ENCODE data around the gene DDX11. TPM values are rescaled to one million over a fixed set of nuclear protein-coding genes. Genes with fewer than 3 reads are reported as not detected.
A peak's percentile ranks its signal among the peaks of the same experiment; 100 is the strongest.
"Not testable (repeated sequence)": the region's sequence is repeated elsewhere in the genome, so short reads cannot be mapped to it uniquely, and the experiment has no call there.

DDX11 gene
- total RNA-seq, 2 experiments from 2014 or later = 121 to 131 TPM

DNA sequence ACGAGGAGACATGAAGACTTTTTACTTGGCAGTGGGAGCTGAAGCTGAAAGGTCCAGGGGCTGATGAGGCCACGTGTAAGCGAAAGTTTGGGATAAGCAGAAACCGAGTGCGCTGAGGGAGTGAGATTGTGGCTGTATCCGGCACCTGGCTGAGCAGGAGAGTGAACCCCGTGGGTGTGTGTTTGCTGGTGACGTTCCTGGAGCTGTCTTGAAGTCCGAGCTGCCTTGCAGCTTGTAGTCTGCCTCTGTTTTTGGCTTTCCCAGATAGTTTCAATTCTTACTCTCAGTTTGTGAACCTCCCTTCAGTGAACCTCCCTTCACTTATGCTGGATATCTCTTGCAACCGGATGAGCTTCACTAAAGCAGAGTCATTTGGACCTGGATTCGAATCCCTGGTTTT, 2.5 kb downstream of the DDX11 start:
- DNase-seq, POLR2A ChIA-PET, CTCF ChIA-PET, H3K27ac Mint-ChIP-seq, H3K27me3 Mint-ChIP-seq, H3K9me3 Mint-ChIP-seq: not testable (repeated sequence)
- peaks cover 23% of the 10 kb centered on the region for H3K36me3 Mint-ChIP-seq (ENCODE audit: low read depth)
- H3K4me1 Mint-ChIP-seq = peaks cover 55% of the 10 kb centered on the region
- H3K4me3 Mint-ChIP-seq = peak overlapping the region; percentile 13

DNA sequence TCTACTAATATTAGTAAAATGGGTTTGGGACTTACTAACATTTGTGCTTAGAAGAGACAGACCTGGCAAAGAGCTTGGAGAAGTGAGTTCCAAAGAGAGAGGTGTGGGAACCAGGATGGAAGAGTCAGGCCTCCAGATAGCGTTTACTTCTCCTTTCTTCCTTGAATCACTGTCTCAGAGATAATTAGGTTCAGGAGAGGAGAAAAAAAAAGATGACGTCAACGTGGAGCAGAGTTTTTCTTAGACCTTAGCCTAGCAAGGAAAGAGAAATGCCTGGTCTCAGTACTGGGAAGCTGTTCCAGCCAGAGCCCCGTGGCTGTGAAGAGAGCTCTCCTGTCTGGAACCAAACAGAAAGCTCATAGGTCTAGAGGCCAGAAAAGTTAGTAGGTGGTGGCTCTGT, 3.4 kb downstream of the DDX11 start:
- DNase-seq, POLR2A ChIA-PET, CTCF ChIA-PET, H3K27ac Mint-ChIP-seq, H3K9me3 Mint-ChIP-seq, H3K27me3 Mint-ChIP-seq, H3K4me3 Mint-ChIP-seq: not testable (repeated sequence)
- H3K4me1 Mint-ChIP-seq = peaks cover 53% of the 10 kb centered on the region
- peaks cover 24% of the 10 kb centered on the region for H3K36me3 Mint-ChIP-seq (ENCODE audit: low read depth)

DNA sequence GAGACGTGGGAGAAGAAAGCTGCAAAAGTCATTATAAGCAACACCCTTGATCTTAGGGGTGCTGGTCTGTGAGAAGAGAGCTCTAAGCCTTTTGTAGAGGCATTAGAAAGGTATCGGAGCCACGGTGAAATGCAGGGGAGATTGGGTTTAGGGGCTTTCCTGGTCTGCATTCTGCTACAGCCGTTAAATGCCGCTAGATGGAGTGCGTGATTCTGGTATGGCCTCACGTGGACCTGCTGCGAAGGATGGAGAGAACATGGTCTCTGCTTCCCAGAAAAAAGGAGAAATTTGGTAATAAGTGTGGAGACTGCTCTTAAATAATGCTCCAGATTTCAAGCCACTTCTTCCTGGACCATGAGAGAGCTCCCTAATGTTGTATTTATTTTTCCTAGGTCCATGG, 4.3 kb downstream of the DDX11 start:
- POLR2A ChIA-PET = not testable (repeated sequence)

DNA sequence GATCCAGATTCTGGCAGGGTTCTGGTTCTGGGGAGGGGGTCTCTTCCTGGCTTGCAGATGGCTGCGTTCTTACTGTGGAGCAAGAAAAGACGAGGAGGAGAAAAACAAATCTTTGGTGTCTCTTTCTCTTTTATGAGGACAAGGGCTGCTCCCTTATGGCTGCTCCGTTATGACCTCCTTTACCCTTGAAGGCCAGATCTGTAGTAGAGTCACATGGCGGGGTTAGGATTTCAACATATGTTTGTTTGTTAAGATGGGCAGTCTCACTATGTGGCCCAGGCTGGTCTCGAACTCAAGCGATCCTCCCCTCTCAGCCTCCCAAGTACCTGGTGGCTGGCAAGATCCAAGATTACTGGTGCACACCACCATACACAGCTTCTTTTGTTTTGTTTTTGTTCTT, 5.8 kb downstream of the DDX11 start:
- H3K4me3 Mint-ChIP-seq, H3K9me3 Mint-ChIP-seq, DNase-seq, CTCF ChIA-PET, H3K27ac Mint-ChIP-seq, POLR2A ChIA-PET, H3K27me3 Mint-ChIP-seq: not testable (repeated sequence)
- peaks cover 41% of the 10 kb centered on the region for H3K4me1 Mint-ChIP-seq
- peaks cover 28% of the 10 kb centered on the region for H3K36me3 Mint-ChIP-seq (ENCODE audit: low read depth)

More for the DNA sequence above, 4.3 kb downstream of the DDX11 start:
- peaks cover 44% of the 10 kb centered on the region for H3K4me1 Mint-ChIP-seq
- H3K27ac Mint-ChIP-seq = peak overlapping the region; percentile 24
- CTCF ChIA-PET, H3K4me3 Mint-ChIP-seq, H3K27me3 Mint-ChIP-seq, H3K9me3 Mint-ChIP-seq, DNase-seq: not testable (repeated sequence)
- peaks cover 24% of the 10 kb centered on the region for H3K36me3 Mint-ChIP-seq (ENCODE audit: low read depth)

DNA sequence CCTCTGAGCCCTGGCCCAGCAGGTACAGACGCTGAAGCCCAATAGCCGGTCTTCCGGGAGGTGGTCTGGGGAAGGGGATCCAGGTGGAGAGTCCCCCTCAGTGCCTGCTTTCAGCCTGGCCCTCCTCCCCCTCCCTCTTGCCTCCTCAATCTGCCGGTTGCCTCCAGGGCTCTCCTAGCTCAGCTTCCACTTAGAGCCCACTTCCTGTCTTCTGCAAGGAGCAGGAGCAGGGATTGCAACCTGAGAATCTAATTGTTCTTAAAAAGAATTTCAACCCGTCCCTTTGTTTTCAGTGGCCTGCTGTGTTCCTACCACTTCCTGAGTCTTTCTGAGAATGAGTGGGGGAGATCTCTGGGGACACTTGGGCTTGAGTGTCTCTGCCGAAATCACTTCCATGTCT, 6.6 kb downstream of the DDX11 start:
- H3K27me3 Mint-ChIP-seq, H3K4me3 Mint-ChIP-seq, H3K9me3 Mint-ChIP-seq, DNase-seq, POLR2A ChIA-PET, CTCF ChIA-PET: not testable (repeated sequence)
- peaks cover 32% of the 10 kb centered on the region for H3K36me3 Mint-ChIP-seq (ENCODE audit: low read depth)
- H3K27ac Mint-ChIP-seq = peak overlapping the region; percentile 88
- peaks cover 37% of the 10 kb centered on the region for H3K4me1 Mint-ChIP-seq

DNA sequence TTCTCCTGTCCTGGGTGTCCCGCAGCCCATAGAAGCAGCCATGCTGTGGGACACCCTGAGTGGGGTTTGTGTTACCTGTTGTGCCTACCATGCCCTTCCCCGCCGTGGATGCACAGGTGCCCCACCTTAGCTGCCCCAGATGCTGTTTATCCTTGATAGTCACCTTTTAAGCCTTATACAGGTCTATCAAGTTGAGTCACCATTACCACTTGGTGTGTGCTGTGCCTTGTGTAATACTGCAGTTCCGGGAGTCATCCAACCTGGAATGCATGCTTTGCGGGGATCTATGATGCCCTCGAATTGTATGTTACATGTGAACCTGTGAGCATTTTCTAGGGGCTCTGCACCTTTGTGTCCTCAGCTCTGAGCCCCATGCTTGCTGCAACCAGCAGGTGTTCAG, 7.6 kb downstream of the DDX11 start:
- H3K4me3 Mint-ChIP-seq, H3K9me3 Mint-ChIP-seq, H3K27me3 Mint-ChIP-seq, POLR2A ChIA-PET, DNase-seq, CTCF ChIA-PET: not testable (repeated sequence)
- peaks cover 31% of the 10 kb centered on the region for H3K36me3 Mint-ChIP-seq (ENCODE audit: low read depth)
- peaks cover 30% of the 10 kb centered on the region for H3K4me1 Mint-ChIP-seq
- H3K27ac Mint-ChIP-seq = peak overlapping the region; percentile 88

DNA sequence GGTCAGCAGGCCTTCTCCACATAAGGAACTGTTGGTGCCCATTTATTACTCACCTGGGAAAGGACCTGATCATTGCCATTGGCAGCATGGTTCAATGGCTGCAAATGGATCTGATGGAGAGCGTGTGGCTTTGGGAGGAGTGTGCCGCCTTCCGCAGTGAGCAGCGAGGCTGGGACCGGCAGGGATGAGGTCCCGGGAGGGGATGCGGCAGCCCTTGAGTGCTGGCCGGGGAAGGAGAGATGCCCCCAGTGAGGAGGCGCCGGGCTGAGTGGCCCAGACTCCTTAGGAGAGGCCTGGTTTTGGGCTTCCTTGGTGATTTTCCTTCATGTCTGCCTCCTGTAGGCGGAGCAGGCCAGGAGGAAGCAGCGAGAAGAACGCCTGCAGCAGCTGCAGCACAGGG, 10.6 kb downstream of the DDX11 start:
- CTCF ChIA-PET, DNase-seq, POLR2A ChIA-PET, H3K27ac Mint-ChIP-seq, H3K27me3 Mint-ChIP-seq, H3K4me3 Mint-ChIP-seq, H3K9me3 Mint-ChIP-seq: not testable (repeated sequence)
- Mint-ChIP-seq H3K36me3 (ENCODE audit: low read depth) (peaks cover 22% of the 10 kb centered on the region), H3K4me1 (peaks cover 12% of the 10 kb centered on the region)

DNA sequence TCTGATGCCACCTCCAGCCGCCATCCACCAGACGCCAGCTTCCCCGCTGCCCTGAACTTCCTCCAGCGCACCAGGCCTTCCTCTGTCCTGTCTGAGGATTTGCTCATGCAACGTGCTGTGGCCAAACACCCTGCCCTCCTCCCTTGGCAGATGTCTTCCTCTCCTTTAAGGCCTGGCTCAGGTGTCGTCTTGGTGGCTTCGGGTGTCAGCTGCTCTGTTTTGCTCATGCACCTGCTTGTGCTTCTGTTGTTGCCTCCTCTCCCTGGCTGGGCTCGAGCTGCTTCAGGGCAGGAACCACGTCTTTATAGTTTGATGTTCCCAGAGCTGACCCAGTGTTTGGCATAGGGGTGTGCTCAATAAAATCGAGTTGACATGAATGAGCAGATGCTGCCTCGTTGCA, 12.4 kb downstream of the DDX11 start:
- H3K4me1 Mint-ChIP-seq, H3K4me3 Mint-ChIP-seq, DNase-seq, H3K27me3 Mint-ChIP-seq, POLR2A ChIA-PET, CTCF ChIA-PET, H3K27ac Mint-ChIP-seq, H3K9me3 Mint-ChIP-seq: not testable (repeated sequence)
- peaks cover 19% of the 10 kb centered on the region for H3K36me3 Mint-ChIP-seq (ENCODE audit: low read depth)

DNA sequence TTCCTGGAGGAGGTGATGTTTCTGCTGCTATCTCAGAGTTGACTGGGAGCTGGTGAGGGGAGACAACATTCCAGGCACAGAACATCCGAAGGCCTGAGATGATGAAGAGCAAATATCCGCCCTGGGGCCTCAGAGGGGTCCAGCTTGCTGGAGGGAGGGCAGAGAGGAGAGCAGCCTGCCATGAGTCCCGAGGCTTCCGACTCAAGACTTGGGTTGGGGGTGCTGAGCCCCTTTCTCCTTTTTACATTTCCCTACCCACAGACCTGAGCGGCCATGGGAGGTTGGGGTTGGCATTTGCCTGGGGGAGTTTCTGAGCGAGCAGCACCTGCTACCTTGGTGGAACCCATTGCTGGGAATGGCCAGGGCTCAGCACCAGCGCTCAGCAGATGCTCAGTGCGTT, 13.8 kb downstream of the DDX11 start:
- H3K27me3 Mint-ChIP-seq, H3K4me1 Mint-ChIP-seq, H3K4me3 Mint-ChIP-seq, POLR2A ChIA-PET, H3K27ac Mint-ChIP-seq, H3K9me3 Mint-ChIP-seq, DNase-seq, CTCF ChIA-PET: not testable (repeated sequence)
- H3K36me3 Mint-ChIP-seq (ENCODE audit: low read depth) = peaks cover 17% of the 10 kb centered on the region

DNA sequence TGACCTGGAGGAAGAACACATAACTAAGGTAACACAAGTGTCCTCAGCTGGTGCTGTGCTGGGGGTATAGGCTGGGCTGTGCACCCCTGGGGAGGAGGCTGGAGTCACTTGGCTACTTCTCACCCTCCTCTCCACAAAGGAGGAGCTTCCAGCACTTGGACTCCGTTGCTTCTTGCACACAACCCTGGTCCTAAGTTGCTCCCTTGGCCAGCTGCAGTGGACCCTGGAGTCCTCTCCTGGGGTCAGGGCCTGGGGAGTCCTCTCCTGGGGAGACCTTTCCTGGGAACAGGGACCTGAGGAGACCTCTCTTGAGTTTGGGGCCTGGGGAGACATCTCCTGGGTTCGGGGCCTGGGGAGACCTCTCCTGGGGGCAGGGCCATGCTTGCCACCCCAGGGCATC, 14.3 kb downstream of the DDX11 start:
- POLR2A ChIA-PET, DNase-seq, H3K9me3 Mint-ChIP-seq, H3K27me3 Mint-ChIP-seq, H3K4me3 Mint-ChIP-seq, H3K4me1 Mint-ChIP-seq, CTCF ChIA-PET, H3K27ac Mint-ChIP-seq: not testable (repeated sequence)
- H3K36me3 Mint-ChIP-seq (ENCODE audit: low read depth) = peaks cover 17% of the 10 kb centered on the region

DNA sequence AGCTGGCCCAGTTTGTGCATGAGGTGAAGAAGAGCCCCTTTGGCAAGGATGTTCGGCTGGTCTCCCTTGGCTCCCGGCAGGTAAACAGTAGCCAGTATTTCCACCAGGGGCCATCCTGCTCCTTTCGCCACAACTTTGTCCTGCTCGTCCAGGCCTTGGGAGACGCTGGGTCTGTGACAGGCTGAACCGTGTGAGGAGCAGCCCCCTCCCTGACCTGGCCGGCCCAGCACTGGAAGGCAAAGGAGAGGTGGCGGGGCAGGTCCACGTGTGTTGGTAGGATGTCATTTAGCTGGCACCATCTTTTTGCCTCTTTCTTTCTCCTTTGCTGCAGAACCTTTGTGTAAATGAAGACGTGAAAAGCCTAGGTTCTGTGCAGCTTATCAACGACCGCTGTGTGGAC, 15.4 kb downstream of the DDX11 start:
- H3K27ac Mint-ChIP-seq = no peak overlapping the region
- no peaks in the 10 kb centered on the region for H3K9me3 Mint-ChIP-seq
- ChIA-PET POLR2A (no interaction called here), CTCF (no interaction called here)
- no peaks in the 10 kb centered on the region for H3K4me1 Mint-ChIP-seq
- H3K36me3 Mint-ChIP-seq (ENCODE audit: low read depth) = peaks cover 16% of the 10 kb centered on the region
- H3K4me3 Mint-ChIP-seq = no peak overlapping the region
- no peak for DNase-seq
- no peaks in the 10 kb centered on the region for H3K27me3 Mint-ChIP-seq

DNA sequence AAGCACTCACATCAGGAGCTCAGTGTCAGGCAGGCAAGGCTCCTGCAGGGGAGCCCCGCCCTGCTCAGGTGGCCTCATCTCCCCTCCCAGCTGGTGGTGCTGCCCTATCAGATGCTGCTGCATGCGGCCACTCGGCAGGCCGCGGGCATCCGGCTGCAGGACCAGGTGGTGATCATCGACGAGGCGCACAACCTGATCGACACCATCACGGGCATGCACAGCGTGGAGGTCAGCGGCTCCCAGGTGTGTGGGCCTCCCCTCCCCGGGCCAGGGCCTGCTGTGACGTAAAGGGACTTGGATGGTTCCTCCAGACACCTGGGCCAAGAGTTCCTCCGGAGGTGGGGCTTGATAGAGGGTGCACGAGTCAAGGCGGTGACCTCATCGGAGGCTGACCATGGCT, 18.0 kb downstream of the DDX11 start:
- H3K4me1 Mint-ChIP-seq, H3K9me3 Mint-ChIP-seq, H3K27ac Mint-ChIP-seq, POLR2A ChIA-PET, H3K4me3 Mint-ChIP-seq, CTCF ChIA-PET, H3K27me3 Mint-ChIP-seq, DNase-seq: not testable (repeated sequence)
- peaks cover 18% of the 10 kb centered on the region for H3K36me3 Mint-ChIP-seq (ENCODE audit: low read depth)

DNA sequence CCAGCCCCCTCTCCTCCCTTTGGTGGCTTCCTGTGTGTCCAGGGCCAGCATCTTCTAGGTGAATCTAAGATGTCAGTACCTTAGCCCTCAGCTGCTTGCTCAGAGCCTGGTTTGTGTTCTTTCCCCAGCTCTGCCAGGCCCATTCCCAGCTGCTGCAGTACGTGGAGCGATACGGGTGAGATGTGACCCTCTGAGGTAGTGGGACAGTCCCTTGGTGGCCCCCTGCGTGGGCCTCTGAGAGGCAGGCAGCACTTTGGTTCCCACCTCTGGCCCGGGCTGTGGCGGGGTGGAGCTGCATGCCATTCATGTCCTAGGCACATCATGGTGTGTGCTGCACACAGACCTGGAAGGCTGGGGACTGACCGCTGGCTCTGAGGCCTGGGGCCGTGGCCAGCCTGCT, 19.1 kb downstream of the DDX11 start:
- H3K36me3 Mint-ChIP-seq (ENCODE audit: low read depth) = peaks cover 18% of the 10 kb centered on the region
- H3K4me1 Mint-ChIP-seq, H3K27ac Mint-ChIP-seq, H3K9me3 Mint-ChIP-seq, H3K27me3 Mint-ChIP-seq, POLR2A ChIA-PET, H3K4me3 Mint-ChIP-seq, CTCF ChIA-PET, DNase-seq: not testable (repeated sequence)

DNA sequence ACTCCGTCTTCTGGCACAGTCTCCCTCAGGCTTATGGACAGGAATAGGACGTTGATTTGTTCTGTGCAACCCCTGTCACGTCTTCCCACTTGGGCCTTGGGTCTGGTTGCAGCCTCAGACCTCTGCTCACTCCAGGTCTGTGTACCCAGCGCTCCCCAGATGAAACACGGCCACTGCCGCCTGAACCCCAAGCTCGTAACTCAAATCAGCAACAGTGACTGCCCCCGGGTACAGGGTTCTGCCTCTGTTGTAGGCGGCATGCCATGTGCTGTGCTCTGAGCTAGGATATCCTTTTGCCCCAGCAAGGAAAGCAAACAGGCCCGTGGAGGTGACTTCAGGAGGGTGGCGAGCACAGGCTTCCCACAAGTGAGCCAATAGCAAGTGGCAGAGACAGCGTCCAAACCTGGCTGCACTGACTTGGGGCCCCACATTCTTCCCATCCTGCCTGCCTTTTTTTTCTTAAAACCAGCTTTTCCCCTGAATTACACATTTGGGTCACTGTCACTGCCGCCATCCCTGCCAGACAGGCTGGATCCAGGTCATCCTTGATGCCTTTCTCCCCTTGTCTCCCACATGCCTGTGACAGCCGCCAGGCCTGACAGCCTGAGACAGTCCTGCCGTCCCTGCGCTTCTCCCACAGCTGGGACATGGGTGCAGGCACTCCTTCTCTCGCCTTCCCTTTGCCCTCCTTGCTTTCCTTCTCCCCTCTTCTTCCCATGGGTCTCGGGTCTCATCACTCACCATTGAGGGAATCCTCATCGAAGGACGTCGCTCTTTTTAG, 21.6 kb downstream of the DDX11 start:
- H3K36me3 Mint-ChIP-seq (ENCODE audit: low read depth) = peaks cover 17% of the 10 kb centered on the region
- CTCF ChIA-PET, POLR2A ChIA-PET, DNase-seq, H3K27me3 Mint-ChIP-seq, H3K4me1 Mint-ChIP-seq, H3K27ac Mint-ChIP-seq, H3K9me3 Mint-ChIP-seq, H3K4me3 Mint-ChIP-seq: not testable (repeated sequence)

Data from activated CD4-positive, alpha-beta memory T cell treated with anti-CD3 and anti-CD28 coated beads, Interleukin-2, amount 10 ng/mL, durations not matched to agents 7 days and 5 days (primary cell).